CD4-positive, alpha-beta memory T cell (primary cell): Measurements from ENCODE around the gene ARL4D. TPM values are rescaled to one million over a fixed set of nuclear protein-coding genes. Genes with fewer than 3 reads are reported as not detected.

Experiments
- polyA plus RNA-seq, 2 donors: library from polyadenylated mRNA; unstranded; fragments of 300-500 nt; fragmentation: Illumina TruSeq; gene quantifications; one replicate each; pipeline ENCODE4 v1.2.3, GENCODE V29; 2021
- total RNA-seq, 2 experiments: library from RNA; stranded (reverse); gene quantifications; one replicate each; pipeline ENCODE4 v1.2.3, GENCODE V29; 2021

Gene ARL4D
- total and polyA plus RNA-seq, 4 experiments from 2014 or later, result 1.5 to 6.8 (median 2.0) TPM

Other genes starting within 250 kb of the ARL4D start
- gene NBR1, start 227.8 kb upstream of the ARL4D start, total RNA-seq, result 10 to 100 TPM; 90.3 to 93.2 TPM
- gene NBR1, start 227.8 kb upstream of the ARL4D start, polyA plus RNA-seq, result 10 to 100 TPM; 66.1 to 76.3 TPM
- gene TMEM106A, start 187.1 kb upstream of the ARL4D start, total RNA-seq, result 10 to 100 TPM; 12.5 to 12.8 TPM
- 1 to 10 TPM; 1.5 to 3.5 TPM for gene TMEM106A, start 187.1 kb upstream of the ARL4D start, polyA plus RNA-seq
- 1 to 10 TPM; 1.3 to 2.1 TPM for gene CCDC200, start 170.4 kb upstream of the ARL4D start, total RNA-seq
- under 1 TPM in 1 of 2 donors, not detected in 1; 0.70 TPM for gene CCDC200, start 170.4 kb upstream of the ARL4D start, polyA plus RNA-seq
- gene RNU2-1, start 165.0 kb upstream of the ARL4D start, total RNA-seq, result 1,000 to 10,000 TPM; 2,221 to 3,168 TPM
- not detected for gene RNU2-1, start 165.0 kb upstream of the ARL4D start, polyA plus RNA-seq
- gene DHX8, start 85.0 kb downstream of the ARL4D start, total RNA-seq, result 10 to 100 TPM; 75.8 to 78.2 TPM
- 10 to 100 TPM; 16.1 to 43.8 TPM for gene DHX8, start 85.0 kb downstream of the ARL4D start, polyA plus RNA-seq
- not detected for gene ETV4, start 147.3 kb downstream of the ARL4D start, total RNA-seq
- not detected for gene ETV4, start 147.3 kb downstream of the ARL4D start, polyA plus RNA-seq